GM18499 (cell line): ENCODE measurements around the gene GBGT1.
"Not testable (repeated sequence)": the region's sequence is repeated elsewhere in the genome, so short reads cannot be mapped to it uniquely, and the experiment has no call there.

Experiments used
- ATAC-seq: cut with Tn5 transposase; IDR thresholded peaks from one replicate; pipeline ENCODE4 v1.9.1; 2021; ENCODE audit warnings: moderate number of reproducible peaks; ENCODE audit not compliant: insufficient read depth, unreplicated experiment

Gene GBGT1

DNA sequence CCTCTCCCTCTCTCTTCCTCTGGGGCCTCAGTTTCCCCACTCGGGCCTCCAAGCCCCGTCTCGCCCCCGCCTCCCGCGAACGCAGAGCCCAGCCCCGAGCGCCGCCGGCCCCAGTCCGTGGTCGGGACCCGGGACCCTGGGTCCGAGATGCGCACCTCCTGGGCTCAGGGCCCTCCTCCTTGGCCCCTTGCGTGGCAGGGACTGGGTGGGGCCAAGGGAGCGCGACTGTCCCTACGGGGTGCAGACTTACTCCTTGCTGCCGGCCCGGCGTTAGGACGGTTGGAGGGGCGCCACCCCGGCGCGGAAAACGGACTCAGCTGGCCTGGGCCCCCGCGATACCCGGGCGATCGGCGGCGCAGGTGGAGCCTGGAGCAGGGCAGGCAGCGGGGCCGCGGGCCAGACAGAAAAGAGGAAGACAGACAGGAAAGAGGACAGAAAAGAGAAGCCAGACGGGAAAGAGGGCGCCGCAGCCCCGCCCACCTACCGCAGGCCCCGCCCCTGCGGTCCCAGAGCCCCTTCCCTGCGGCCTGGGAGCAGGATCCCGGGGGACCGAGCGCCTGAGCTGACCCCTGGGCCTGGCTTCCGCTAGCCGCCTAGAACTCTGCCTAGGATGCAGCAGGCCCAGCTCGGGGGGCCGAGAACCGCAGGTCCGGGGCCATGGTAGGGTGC is at the start of gene GBGT1:
TSS of gene GBGT1 (minus strand) at position 411 of the 669 bp plus-strand sequence. CDS start 1,502 bp downstream, outside the sequence.
- ATAC-seq = no peak

DNA sequence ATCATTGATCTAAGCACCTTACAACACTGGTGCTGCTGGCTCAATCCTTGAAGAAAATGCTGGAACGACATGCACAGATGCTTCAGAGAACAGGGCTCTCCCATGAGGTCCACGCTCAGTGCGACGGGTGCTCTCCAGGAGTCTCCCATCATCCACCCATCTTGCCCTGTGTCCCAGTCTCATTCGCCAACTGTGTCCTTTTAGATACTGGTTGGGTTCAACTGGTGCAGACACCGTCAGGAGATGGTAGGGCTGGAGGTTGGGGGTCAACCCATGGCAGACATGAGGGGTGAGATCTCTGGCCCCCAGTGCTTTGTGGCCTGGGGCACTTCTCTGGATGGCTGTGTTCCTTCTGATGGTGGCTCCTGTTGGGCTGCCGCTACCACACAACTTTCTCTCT is 46.9 kb upstream of the GBGT1 start:
- no peak for ATAC-seq

GRCh38 chr9:133210202-133210532 is 46.5 kb upstream of the GBGT1 start:
- no peak for ATAC-seq

DNA sequence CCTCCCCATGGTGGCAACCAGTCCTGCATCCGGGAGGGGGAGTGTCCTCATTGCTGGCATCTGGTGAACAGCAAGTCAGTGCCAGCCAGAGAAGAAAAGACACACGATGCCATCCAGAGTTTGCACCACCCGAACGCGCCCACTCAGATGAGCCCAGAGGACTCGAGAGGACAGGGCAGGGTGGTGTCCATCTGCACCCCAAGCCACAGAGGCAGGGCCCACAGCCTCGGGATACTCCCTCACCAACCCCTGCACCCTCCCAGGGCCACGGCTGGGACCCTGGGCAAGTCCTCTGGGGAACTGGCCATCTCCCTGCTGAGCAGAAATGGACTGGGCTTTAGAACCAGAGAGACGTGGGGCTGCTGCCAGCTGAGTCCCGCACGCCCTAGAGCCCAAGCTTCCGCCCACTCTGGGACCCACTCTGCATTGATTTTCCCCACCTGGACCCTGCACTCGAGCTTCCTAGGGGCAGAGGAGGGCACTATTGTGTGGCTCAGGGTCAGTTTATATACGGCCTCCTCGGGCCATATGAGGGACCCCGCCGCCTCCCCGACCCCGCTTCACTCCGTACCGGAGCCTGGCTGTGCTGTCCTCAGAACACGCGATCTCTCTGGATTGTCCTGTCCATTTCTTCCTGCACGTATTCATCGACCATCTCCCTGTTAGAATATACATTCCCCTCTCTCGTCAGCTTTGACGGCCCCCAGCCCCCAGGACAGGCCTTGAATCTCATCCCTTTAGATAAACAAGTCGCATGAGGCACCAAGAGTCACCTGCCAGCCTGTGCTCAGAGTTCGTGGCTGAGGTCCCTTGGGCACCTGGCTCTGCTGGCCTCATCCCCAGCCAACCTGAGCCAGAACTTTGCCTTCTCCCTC is 45.9 kb upstream of the GBGT1 start:
- ATAC-seq = not testable (repeated sequence)

- ATAC-seq = not testable (repeated sequence)
Measured at GRCh38 chr9:133208880-133209300, 45.2 kb upstream of the GBGT1 start, which contains the start of gene OBP2B. TSS of gene OBP2B (minus strand) at chr9:133209250. CDS start at chr9:133209199, 51 bp downstream.

DNA sequence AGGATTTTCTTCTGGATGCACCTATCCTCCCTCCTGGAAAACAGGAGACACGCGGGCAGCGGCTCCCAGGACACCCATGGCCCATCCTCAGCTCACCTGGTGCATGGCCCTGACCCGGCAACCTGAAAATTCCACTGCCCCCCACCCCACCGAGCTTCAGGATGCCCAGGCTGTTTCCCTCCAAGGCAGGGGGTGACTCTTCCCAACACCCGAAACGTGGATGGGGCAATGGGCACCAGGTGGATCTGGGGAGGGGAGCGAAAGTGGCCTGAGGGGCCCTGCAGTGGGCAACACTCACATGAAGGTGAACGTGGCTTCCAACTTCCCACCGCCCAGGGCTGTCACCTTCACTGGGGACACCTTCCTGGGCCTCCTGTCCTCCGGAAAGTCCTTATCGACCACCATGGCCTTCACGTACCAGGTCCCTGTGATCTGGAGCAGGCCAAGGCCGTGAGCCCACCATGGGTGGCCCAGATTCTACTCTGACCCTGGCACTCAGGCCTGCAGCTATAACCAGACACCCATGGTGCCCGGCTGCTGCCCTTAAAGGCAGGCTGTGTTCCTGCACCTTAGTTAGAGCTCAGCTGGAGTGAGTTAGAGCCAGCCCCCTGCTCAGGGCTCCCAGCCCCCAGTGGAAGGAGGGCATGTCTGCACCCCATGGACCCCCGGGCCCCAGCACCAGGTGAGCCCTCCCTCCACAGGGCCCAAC is 44.6 kb upstream of the GBGT1 start:
- ATAC-seq = not testable (repeated sequence)

GRCh38 chr9:133207540-133208170 is 43.9 kb upstream of the GBGT1 start:
- no peak for ATAC-seq

DNA sequence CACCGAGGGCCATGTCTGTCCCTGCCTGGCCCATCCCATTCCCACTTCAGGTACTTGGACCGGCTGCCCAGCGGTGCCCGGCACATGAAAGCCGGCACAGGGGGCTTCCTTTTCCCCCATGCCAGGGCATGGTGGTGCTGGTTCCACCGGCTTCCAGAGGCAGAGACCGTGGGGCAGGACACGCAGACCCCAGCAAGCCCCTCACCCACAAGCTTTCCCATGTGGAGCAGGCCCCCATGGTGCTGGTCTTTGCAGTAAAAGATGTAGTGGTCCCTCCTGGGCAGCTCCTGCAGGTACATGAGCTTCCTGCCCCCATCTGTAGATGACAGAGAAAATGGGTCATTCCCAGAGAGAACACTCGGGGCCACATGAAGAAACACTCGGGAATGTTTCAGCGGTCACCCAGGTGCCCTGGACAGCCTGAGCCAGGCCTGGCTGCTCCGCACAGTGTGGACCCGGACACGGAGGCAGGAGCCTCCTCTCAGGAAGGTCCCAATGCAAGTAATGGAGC is 43.4 kb upstream of the GBGT1 start:
- ATAC-seq = no peak

GRCh38 chr9:133205996-133206931 is 42.5 kb upstream of the GBGT1 start:
- no peak for ATAC-seq

DNA sequence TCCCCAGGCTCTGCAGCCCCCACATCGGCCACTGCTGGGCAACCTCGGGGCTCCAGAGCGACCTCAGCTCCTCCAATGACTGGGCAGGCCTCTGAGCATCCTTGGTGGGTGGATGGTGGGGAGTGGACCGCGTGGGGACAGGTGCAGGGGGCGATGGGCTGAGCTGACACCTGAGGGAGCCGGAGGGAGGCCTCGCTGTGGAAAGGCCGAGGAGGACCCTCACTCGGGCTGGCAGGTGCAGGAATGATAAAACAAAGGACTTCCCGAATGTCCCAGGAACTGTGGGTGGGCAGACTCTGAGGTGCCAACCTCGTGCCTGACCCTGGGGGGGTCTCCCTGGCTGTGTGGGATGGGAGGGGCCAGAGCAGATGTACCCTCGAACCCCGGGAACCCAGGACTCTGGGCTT is 41.8 kb upstream of the GBGT1 start:
- ATAC-seq = not testable (repeated sequence)

- no peak for ATAC-seq
Measured at GRCh38 chr9:133204993-133205336, 41.3 kb upstream of the GBGT1 start.

GRCh38 chr9:133204335-133204992 is 40.8 kb upstream of the GBGT1 start:
- ATAC-seq = no peak

GRCh38 chr9:133203506-133204075 is 39.9 kb upstream of the GBGT1 start:
- no peak for ATAC-seq

DNA sequence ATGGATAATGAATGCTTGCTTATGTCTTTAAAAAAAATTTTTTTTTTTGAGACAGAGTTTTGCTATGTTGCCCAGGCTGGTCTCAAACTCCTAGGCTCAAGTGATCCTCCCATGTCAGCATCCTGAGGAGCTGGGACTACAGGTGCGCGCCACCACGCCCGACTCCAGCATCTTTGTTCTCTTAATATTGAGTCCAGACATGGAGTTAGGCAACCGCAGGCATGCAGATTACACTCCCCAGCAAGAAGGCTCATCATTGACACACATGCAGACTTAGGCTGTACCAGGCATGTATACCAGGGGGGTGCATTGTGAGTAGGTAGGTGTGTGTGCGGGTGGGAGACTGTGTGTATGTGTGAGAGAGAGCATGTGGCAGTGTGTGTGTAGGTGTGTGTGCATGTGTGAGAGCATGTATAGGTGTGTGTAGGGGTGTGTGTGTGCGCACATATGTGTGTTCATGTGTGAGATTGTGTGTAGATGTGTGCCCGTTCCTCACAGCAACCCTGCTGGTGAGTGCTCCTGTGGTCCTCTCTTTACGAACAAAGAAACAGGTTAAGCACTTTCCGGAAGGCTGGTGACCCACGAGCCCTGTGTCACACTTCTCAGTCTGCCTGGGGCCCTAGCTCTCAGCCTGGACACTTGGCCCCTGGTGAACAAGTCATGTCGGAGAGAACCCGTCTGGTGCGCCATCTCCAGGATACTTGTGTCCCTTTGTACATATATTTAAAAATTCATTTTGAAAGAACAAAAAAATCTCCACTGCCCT is 39.2 kb upstream of the GBGT1 start:
- no peak for ATAC-seq

DNA sequence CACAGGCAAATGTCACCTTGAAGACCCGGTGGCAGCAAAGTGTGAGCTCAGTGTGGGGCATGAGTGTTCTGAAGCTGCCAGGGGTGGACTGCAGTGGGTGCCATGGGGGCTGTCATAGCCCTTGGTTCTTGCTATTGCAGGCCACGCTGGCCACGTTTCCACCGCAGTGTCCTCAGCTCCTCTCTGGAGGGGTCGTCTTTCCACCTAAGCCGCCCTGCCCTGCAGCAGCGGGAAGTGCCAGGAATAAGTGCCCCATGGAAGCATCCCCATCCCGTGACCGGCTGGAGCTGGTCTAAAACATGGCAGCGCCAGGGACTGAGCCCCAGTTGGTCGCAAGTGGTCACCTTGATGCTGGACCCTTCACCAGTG is 38.4 kb upstream of the GBGT1 start:
- no peak for ATAC-seq

DNA sequence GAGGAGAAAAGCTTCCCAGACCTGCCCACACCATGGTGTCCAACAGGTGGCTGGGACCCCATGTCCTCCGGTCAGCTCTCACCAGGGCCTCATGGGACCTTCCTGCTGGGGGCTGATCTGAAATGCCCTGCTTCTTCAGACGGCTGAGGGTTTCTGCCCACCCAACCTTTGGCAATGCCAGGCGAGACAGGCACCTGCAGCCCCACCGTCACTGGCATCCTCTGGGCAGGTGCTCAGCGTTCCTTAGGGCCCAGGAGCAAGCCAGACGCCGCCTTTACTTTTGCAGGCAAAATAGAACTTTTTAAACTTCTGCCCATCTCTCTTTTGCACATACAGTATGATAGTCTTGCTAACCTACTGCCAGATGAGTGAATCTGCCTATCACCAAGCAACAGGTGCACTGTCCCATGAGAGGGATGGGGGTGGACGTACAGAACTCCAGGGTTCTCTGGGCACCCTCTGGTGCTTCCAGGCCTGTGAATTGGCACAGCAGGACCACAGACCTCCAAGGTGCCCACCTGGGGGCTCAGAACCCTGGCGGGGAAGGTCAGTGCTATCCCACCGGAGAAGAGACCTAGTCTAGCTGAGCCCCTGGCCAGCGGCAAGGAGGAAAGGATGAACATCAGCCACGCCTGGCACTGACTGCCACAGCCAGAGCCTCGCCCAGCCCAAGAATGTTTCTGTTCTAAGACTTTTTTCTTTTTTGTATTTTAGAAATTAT is 37.9 kb upstream of the GBGT1 start:
- ATAC-seq = no peak

GRCh38 chr9:133200631-133201030 is 36.9 kb upstream of the GBGT1 start:
- no peak for ATAC-seq
